NT2/D1 (cell line): ENCODE data around the gene HOXD8.

Source experiments
- SUZ12 ChIP-seq: IDR thresholded peaks from 2 replicates; pipeline ENCODE4 v1.6.1; 2011; ENCODE audit not compliant: insufficient read length, insufficient read depth; ENCODE audit errors: extremely low read depth
- ZNF274 ChIP-seq: IDR thresholded peaks from 2 replicates; pipeline ENCODE4 v1.6.1; 2011; ENCODE audit warnings: mild to moderate bottlenecking, low read depth, low read length

GRCh38 chr2:176123411-176124109 lies 5.9 kb upstream of the HOXD8 start:
- TF ChIP-seq ZNF274 (no peak), SUZ12 (peak; percentile 80)
